Right lobe of liver (tissue), 4 donors: Measurements from ENCODE around the gene SLC16A8.

ENCODE experiments used
- CTCF ChIP-seq, 4 donors: fragments of 200-600 bp in 3 of 4; fragments of 450-650 bp in 1 of 4; IDR thresholded peaks; one replicate each; pipeline versions ENCODE4 v1.5.1 to v1.8.0; 2016 to 2022; ENCODE audit warnings: antibody characterized with exemption in 4 of 4, mild to moderate bottlenecking in 2 of 4
- POLR2A ChIP-seq: fragments of 450-650 bp; IDR thresholded peaks from one replicate; pipeline ENCODE4 v1.6.1; 2017; ENCODE audit warnings: antibody characterized with exemption, mild to moderate bottlenecking
- donor health status: DM: no; HTN: no; CAD: no.
- donor health status: DM: no; HTN: no; CAD: no.
- donor health status: DM: no; HTN: yes; CAD: no.

DNA sequence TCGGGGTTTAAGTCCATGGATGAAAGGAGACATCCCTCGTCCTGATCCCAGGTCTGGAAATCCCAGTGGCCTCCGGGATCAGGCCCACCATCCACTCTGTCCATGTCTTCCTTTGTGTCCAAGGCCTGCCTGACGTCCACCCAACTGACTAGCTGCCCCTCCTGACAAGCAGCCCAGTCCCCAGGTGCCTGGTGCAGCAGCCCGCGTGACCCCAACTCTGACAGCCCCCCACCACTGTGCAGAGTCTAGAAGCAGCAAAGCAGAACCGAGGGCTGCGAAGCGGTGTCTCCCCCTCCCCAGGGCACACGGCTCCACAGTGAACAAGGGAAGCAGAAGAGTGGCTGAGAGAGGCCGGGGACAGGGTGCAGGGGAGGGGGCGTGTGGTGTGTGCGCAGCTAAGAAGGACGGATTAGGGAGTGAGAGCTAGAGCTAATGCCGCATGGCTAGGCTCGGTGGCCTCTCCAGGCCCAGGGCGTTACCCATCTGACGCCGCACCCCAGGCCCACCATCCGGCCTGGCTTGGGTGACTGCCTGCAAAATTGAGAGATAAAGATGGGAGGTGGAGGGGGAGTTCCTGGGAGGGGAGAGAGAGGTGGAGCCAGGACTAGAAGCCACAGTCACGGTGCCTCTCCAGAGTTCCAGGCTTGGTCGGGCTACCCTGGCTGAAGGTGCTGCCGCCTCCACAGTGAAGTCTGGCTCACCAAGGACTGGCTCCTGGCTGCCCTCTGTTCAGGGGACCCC is 43.1 kb upstream of the SLC16A8 start:
- TF ChIP-seq POLR2A (no peak), CTCF (IDR thresholded peaks at IDR 0.05) (no peak)
